SK-N-MC (cell line): Measurements from ENCODE around the gene GSG1L.

ENCODE experiments used
- EZH2 ChIP-seq: fragments of 200-600 bp; sonication (generic); IDR thresholded peaks from one replicate; pipeline ENCODE4 v1.6.1; 2017; ENCODE audit warnings: antibody characterized with exemption
- POLR2AphosphoS5 ChIP-seq: IDR thresholded peaks from 2 replicates; pipeline ENCODE4 v1.6.1; 2012; ENCODE audit warnings: mild to moderate bottlenecking, low read depth, low read length, borderline replicate concordance

- TF ChIP-seq POLR2AphosphoS5 (no peak), EZH2 (no peak)
Observed at GRCh38 chr16:27903046-27903655, 160.4 kb downstream of the GSG1L start.
